Lower leg skin (tissue), 3 donors: ENCODE results near the gene EYS.

Experiments
- POLR2A ChIP-seq, 2 donors: fragments of 450-650 bp; IDR thresholded peaks; one replicate each; pipeline ENCODE4 v1.6.1; 2016 to 2017; ENCODE audit warnings: antibody characterized with exemption in 2 of 2, mild to moderate bottlenecking in 1 of 2, moderate library complexity in 1 of 2
- TF ChIP-seq, protein P1 (sequence below), 3 donors: fragments of 450-650 bp; IDR thresholded peaks; one replicate each; pipeline ENCODE4 v1.5.1; 2016; ENCODE audit warnings: antibody characterized with exemption in 3 of 3, mild to moderate bottlenecking in 3 of 3, moderate library complexity in 2 of 3

DNA sequence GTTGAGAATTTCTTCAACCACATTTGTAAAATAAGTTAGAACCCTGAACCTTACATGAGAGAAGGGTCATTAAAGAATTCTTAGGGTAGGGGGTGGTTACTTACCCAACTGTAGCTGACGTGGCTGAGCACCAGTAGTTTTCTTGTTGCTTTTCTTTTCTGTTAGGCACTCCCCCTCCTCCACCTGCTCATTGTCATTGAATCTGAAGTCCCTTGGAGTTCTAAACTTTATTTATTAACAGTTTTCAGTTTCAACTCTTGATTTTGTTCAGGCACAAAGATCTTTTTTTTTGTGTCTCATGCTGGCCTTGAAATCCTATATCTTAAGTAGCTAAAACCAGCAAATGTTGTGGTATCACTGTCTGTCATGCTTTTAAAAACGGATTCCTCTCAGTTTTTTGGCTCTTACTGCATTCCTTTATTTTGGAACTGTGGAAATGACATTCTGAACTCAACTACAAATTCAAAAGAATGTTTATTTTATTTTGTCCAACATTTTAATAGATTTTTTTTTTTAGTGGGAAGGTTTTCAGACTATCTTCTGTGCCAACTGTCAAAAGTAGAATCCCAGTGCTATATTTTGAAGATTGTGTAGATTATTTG is 1606.2 kb downstream of the EYS start:
- TF ChIP-seq, protein P1, sequence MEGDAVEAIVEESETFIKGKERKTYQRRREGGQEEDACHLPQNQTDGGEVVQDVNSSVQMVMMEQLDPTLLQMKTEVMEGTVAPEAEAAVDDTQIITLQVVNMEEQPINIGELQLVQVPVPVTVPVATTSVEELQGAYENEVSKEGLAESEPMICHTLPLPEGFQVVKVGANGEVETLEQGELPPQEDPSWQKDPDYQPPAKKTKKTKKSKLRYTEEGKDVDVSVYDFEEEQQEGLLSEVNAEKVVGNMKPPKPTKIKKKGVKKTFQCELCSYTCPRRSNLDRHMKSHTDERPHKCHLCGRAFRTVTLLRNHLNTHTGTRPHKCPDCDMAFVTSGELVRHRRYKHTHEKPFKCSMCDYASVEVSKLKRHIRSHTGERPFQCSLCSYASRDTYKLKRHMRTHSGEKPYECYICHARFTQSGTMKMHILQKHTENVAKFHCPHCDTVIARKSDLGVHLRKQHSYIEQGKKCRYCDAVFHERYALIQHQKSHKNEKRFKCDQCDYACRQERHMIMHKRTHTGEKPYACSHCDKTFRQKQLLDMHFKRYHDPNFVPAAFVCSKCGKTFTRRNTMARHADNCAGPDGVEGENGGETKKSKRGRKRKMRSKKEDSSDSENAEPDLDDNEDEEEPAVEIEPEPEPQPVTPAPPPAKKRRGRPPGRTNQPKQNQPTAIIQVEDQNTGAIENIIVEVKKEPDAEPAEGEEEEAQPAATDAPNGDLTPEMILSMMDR (IDR thresholded peaks at IDR 0.05) = no peak
- no peak for TF ChIP-seq POLR2A (IDR thresholded peaks at IDR 0.05)
